Gastroesophageal sphincter (tissue), 3 donors: Measurements from ENCODE around the gene DCTPP1.

Source experiments
- EP300 ChIP-seq: sonication (generic); formaldehyde crosslinking; IDR thresholded peaks from one replicate; pipeline ENCODE4 v1.6.1; 2017; ENCODE audit warnings: antibody characterized with exemption, mild to moderate bottlenecking
- POLR2A ChIP-seq, 2 donors: fragments of 450-650 bp; IDR thresholded peaks; one replicate each; pipeline ENCODE4 v1.6.1; 2017; ENCODE audit warnings: antibody characterized with exemption in 2 of 2, mild to moderate bottlenecking in 2 of 2, moderate library complexity in 1 of 2
- TF ChIP-seq, protein P1 (sequence below), 4 experiments: fragments of 200-600 bp in 2 of 4; fragments of 450-650 bp in 2 of 4; sonication (generic) in 1 of 4; IDR thresholded peaks; one replicate each; pipeline ENCODE4 v1.5.1; 2017 to 2019; ENCODE audit warnings: antibody characterized with exemption in 4 of 4, mild to moderate bottlenecking in 2 of 4, moderate library complexity in 2 of 4

DNA sequence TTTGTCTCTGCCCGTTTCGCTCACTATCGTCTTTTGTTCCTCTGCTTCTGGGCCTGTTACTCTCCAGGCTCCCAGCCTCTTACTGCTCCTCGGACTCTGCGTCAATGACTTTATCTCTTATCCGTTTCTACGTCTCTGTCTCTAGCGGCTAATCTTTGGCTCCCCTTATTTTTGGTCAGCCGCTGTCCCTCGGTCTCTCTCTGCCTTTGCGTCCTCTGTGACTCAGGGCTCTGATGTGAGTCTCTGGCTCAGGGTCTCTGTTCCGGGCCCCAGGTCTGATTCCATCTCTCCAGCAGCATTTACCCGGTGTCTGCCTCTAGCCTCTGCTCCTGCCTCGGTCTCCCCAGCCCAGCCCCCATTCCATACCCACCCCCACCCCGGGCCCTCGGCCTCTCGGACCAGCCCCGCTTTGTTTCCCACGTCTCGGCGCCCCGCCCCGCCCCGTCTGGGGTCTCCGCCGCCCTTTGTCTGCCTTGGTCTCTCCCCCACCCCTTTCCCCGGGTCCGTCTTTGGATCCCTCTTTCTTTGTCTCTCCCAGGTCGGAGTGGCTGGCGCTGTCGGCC lies 35.2 kb downstream of the DCTPP1 start:
- TF ChIP-seq EP300 (no peak), POLR2A (IDR thresholded peaks at IDR 0.05) (no peak)
- TF ChIP-seq, protein P1, sequence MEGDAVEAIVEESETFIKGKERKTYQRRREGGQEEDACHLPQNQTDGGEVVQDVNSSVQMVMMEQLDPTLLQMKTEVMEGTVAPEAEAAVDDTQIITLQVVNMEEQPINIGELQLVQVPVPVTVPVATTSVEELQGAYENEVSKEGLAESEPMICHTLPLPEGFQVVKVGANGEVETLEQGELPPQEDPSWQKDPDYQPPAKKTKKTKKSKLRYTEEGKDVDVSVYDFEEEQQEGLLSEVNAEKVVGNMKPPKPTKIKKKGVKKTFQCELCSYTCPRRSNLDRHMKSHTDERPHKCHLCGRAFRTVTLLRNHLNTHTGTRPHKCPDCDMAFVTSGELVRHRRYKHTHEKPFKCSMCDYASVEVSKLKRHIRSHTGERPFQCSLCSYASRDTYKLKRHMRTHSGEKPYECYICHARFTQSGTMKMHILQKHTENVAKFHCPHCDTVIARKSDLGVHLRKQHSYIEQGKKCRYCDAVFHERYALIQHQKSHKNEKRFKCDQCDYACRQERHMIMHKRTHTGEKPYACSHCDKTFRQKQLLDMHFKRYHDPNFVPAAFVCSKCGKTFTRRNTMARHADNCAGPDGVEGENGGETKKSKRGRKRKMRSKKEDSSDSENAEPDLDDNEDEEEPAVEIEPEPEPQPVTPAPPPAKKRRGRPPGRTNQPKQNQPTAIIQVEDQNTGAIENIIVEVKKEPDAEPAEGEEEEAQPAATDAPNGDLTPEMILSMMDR (IDR thresholded peaks at IDR 0.05), result no peak
